Measurements from ENCODE around the gene MAD1L1.

The MAD1L1 gene

DNA sequence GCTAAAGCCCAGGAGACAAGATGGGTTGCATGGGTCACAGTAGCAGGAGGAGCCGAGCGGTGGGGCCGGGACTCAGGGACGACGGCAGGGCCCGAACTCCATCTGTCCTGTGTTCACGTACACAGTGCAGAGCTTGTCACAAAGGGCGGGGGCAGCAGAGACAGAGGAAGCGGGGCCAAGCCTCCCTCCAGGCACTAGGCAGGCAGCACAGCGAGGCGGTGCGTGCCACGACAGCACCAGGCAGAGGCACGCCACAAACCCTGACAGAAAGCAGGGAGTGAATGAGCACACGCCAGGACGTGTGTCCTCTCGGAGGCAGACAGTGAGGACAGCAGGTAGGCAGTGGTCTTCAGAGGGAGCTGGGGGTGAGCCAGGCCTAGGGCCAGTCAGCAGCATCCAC is 177.8 kb downstream of the MAD1L1 start:
- H3K4me3 ChIP-seq (ENCODE audit: low read depth, low read length) = no peak overlapping the region
- no peak for TF ChIP-seq CTCF (IDR thresholded peaks at IDR 0.05; ENCODE audit: borderline replicate concordance, insufficient read depth, low read depth, low read length)

GRCh38 chr7:2053395-2053794 is 179.3 kb downstream of the MAD1L1 start:
- TF ChIP-seq CTCF (IDR thresholded peaks at IDR 0.05; ENCODE audit: borderline replicate concordance, insufficient read depth, low read depth, low read length) = no peak
- H3K4me3 ChIP-seq (ENCODE audit: low read depth, low read length) = no peak overlapping the region

GRCh38 chr7:2052657-2053048 is 180.1 kb downstream of the MAD1L1 start:
- TF ChIP-seq CTCF (IDR thresholded peaks at IDR 0.05; ENCODE audit: borderline replicate concordance, insufficient read depth, low read depth, low read length) = no peak
- H3K4me3 ChIP-seq (ENCODE audit: low read depth, low read length) = no peak overlapping the region

DNA sequence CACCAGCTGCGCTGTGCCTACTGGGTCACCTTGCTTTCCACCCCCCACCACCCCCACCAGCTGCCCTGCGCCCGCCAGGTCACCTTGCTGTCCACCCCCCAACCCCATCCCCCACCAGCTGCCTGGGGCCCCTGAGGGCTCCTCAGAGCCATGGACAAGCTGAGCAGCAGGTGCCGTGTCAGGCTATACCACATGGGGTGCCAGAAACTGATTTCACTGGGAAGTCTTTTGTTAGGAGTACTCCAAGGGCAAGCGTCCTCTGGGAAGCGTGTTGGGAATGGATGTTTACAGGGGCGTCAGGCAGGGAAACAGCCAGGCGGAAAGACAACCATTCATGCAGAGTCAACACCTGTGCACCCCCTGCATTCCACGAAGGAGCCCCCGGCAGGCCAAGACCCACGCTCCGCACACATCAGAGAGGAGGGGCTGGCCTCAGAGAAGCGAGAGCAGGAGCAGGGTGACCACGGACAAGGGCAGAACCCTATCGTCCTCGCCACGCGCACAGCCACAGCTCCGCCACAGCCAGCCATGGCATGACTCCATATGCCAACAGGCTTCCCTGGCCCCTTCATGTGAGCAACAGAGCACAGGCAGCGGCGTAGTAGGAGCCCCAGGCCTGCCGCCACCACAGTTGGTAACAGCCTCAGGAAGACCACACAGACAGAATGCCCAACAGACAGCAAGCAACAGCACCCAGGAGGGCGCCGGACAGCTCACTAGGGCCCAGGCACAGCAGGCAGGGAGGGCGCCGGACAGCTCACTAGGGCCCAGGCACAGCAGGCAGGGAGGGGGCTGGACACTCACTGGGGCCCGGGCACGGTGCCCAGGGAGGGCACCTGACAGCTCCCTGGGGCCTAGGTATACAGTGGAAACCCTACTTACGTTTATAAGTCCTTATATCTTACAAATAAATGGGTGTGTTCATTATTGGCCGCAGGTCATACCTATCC is 180.8 kb downstream of the MAD1L1 start:
- TF ChIP-seq CTCF (IDR thresholded peaks at IDR 0.05; ENCODE audit: borderline replicate concordance, insufficient read depth, low read depth, low read length) = no peak
- no peak overlapping the region for H3K4me3 ChIP-seq (ENCODE audit: low read depth, low read length)

DNA sequence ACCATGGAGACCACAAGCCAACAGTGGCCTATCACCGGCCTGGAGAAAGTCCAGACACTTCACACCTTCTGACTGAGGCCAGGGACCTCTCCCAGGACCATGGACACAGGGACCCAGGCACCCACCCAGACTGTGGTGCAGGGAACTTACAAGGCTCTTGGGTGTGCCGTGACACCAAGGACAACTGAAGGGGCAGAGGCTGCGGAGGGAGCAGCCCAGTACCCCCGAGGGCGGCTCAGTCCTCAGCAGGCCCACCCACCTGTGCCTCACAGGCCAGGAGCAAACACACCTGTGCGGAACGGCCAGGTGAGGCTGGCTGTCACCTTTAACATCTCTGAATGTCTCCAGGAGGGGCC is 182.3 kb downstream of the MAD1L1 start:
- TF ChIP-seq CTCF (IDR thresholded peaks at IDR 0.05; ENCODE audit: borderline replicate concordance, insufficient read depth, low read depth, low read length) = no peak
- no peak overlapping the region for H3K4me3 ChIP-seq (ENCODE audit: low read depth, low read length)

DNA sequence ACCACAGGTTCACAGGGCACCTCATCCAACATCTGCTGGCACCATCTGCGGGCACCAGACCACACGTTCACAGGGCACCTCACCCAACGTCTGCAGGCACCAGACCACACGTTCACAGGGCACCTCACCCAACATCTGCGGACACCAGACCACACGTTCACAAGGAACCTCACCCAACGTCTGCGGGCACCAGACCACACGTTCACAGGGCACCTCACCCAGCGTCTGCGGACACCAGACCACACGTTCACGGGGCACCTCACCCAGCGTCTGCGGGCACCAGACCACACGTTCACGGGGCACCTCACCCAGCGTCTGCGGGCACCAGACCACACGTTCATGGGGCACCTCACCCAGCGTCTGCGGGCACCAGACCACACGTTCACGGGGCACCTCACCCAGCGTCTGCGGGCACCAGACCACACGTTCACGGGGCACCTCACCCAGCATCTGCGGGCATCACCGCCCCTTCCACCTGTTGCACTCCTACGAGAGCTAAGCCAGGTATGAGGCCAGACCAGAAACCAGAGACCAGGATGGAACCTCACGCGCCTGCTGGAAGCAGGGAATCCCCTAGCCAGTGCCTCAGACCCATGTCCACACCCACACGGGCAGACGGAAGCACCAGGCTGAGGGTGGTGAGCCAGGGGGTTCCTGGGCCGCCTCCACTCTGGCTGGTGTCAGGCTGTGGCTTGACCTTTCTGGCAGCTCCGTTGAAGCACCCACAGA is 182.8 kb downstream of the MAD1L1 start:
- no peak for TF ChIP-seq CTCF (IDR thresholded peaks at IDR 0.05; ENCODE audit: borderline replicate concordance, insufficient read depth, low read depth, low read length)

More for the DNA sequence above, 182.8 kb downstream of the MAD1L1 start:
- no peak overlapping the region for H3K4me3 ChIP-seq (ENCODE audit: low read depth, low read length)
